Measurements from ENCODE around the gene INAVA.

The INAVA gene

GRCh38 chr1:200857804-200858203 is 36.9 kb upstream of the INAVA start:
- TF ChIP-seq, protein P1, sequence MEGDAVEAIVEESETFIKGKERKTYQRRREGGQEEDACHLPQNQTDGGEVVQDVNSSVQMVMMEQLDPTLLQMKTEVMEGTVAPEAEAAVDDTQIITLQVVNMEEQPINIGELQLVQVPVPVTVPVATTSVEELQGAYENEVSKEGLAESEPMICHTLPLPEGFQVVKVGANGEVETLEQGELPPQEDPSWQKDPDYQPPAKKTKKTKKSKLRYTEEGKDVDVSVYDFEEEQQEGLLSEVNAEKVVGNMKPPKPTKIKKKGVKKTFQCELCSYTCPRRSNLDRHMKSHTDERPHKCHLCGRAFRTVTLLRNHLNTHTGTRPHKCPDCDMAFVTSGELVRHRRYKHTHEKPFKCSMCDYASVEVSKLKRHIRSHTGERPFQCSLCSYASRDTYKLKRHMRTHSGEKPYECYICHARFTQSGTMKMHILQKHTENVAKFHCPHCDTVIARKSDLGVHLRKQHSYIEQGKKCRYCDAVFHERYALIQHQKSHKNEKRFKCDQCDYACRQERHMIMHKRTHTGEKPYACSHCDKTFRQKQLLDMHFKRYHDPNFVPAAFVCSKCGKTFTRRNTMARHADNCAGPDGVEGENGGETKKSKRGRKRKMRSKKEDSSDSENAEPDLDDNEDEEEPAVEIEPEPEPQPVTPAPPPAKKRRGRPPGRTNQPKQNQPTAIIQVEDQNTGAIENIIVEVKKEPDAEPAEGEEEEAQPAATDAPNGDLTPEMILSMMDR (IDR thresholded peaks at IDR 0.05; ENCODE audit: low read length, missing control alignments) = no peak
- no peak overlapping the region for H3K4me3 ChIP-seq (replicated peaks; ENCODE audit: low read depth, low read length)
- no peak for DNase-seq (ENCODE audit: low read depth)

DNA sequence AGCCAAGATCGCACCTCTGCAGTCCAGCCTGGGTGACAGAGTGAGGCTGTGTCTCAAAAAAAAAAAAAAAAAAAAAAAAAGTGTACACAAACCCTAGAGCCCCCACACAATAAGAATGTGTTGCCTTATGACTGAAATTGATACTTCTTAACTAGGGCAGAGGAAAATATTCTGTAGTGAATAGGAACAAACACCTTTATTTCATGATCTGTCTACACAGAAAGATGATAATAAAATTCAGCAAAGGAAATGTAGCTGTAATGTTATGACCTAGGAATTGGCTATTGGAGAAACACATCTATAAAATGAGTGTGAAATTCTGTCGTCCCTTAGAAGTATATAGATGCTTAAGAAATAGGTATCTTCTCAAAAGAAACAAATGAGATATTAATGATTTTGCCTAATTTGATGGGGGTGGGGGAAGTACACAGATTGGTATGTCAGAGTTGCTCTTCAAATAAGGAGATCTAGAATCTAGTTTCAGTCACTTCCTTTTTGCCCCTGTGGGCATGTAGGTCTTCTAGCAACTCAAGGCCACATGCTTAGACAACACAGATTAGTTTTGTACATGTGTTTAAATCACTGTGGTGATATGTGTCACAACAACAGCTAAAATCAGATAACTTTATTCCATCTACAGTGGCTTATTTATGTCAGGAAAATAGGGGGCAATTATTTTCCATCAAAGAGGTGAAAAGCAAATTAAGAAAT is 32.6 kb upstream of the INAVA start:
- no peak overlapping the region for H3K4me3 ChIP-seq (replicated peaks; ENCODE audit: low read depth, low read length)
- TF ChIP-seq, protein P1 (IDR thresholded peaks at IDR 0.05; ENCODE audit: low read length, missing control alignments) = no peak
- DNase-seq (ENCODE audit: low read depth) = no peak

DNA sequence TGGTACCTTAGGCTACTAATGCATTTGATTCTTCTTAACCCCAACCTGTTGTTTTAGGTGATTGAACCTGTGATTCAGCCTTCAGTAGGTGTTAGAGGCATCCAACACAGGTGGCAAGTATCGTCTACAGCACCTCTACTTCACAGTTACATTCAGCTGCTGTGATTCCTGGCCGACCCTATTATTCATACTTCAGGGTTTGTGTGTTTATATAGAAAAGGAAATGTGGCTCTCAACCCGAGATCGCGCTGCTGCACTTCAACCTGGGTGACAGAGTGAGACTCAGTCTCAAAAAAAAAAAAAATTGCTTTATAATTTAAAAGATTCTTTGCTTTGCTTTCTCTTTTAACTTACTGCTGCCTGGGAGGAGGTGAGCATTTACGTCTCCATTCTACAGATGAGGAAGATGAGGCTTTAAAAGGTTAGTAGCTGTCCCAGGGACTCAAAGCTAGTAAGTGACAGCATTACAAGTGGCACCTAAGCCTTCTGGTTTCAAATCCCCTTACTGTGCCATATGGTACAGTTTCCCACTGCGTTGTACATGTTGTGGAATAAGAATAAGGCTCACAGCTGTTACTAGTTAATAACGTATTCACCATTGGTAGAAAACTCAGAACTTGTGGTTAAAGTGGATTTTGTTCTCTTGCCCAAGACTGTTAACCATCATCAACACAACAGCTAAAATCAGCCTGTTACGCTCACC is 31.8 kb upstream of the INAVA start:
- TF ChIP-seq, protein P1 (IDR thresholded peaks at IDR 0.05; ENCODE audit: low read length, missing control alignments) = no peak
- DNase-seq (ENCODE audit: low read depth) = no peak
- H3K4me3 ChIP-seq (replicated peaks; ENCODE audit: low read depth, low read length) = no peak overlapping the region

DNA sequence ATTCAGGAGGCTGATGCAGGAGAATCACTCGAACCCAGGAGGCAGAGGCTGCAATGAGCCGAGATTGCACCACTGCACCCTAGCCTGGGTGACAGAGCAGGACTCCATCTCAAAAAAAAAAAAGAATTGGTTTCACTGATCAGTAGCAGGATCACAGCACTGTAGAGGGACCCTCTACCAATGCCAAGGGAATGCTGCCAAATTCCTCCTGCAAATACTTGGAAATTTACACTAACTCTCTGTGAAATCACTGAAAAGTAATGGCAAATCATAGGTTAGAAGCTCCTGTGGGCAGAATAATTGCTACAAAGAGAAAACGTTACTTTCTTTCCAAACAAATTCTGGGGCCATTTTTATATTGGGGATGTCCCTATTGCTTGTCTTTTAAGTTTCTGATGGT is 28.6 kb upstream of the INAVA start:
- no peak for DNase-seq (ENCODE audit: low read depth)
- no peak overlapping the region for H3K4me3 ChIP-seq (replicated peaks; ENCODE audit: low read depth, low read length)
- TF ChIP-seq, protein P1 (IDR thresholded peaks at IDR 0.05; ENCODE audit: low read length, missing control alignments) = no peak

DNA sequence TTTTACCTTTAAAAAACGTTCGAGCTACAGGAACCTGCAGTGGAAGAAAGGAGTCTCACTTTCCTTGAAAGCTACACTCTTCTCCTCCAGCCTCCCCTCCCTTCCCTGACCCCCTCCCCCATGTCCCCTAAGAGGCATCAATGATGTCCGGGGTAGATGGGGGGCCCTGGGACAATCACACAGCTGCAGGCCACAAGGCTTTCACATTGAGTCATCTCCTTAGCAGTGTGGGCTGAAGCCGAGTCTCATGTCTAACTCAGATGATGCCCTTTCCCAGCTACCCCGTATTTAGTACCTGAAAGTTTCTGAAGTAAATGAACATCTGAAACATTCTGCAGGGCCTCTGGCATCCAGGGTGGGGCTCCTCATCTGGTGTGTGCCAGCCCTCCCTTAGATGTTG is 28.2 kb upstream of the INAVA start:
- H3K4me3 ChIP-seq (replicated peaks; ENCODE audit: low read depth, low read length) = no peak overlapping the region
- no peak for DNase-seq (ENCODE audit: low read depth)
- TF ChIP-seq, protein P1 (IDR thresholded peaks at IDR 0.05; ENCODE audit: low read length, missing control alignments) = no peak

DNA sequence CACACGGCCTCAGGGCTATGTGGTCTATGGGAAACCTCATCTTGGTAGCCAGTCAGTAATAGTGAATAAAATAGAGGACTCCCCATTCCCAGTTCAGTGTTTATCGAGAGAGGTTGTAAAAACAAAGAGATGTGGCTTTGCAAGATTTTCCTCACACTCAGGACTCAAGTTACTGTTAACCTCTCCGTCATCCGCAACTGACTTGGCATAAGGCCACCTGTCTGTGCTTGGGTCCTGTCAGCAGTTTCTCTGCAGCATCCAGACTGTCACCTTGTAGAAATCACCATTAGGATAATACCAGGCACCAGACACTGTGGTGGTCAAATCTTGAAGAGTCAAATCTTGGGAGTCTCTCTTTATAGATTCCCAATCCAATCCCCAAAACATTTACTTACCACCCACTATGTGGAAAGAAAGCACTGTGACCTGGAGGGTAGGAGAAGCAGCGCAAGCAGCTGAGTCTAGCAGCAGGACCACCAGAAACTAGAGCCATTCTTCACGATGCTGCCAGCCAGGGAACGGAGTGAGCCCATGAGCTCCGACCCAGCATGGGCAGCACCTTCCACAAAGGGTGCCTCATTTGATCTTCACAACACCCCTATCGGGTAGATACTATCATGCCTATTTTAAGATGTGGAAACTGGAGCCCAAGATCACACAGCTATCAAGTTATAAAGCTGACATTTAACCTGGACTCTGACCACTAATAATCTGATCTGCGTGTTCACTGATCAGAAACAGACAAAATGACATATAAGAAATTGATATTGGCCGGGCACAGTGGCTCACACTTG is 27.5 kb upstream of the INAVA start:
- no peak for DNase-seq (ENCODE audit: low read depth)
- H3K4me3 ChIP-seq (replicated peaks; ENCODE audit: low read depth, low read length) = no peak overlapping the region
- TF ChIP-seq, protein P1 (IDR thresholded peaks at IDR 0.05; ENCODE audit: low read length, missing control alignments) = no peak
